Middle frontal gyrus (tissue), 1 donor: ENCODE data around the gene PIPOX.

ENCODE experiments used
- DNase-seq: peaks from one replicate; pipeline ENCODE4 v3.0.0-alpha.2; 2015; ENCODE audit warnings: low spot score; ENCODE audit errors: extremely low spot score

PIPOX gene

GRCh38 chr17:29018788-29019474, 24.0 kb upstream of the PIPOX start:
- no peak for DNase-seq

GRCh38 chr17:29019475-29020181, 23.3 kb upstream of the PIPOX start:
- DNase-seq, result no peak

DNA sequence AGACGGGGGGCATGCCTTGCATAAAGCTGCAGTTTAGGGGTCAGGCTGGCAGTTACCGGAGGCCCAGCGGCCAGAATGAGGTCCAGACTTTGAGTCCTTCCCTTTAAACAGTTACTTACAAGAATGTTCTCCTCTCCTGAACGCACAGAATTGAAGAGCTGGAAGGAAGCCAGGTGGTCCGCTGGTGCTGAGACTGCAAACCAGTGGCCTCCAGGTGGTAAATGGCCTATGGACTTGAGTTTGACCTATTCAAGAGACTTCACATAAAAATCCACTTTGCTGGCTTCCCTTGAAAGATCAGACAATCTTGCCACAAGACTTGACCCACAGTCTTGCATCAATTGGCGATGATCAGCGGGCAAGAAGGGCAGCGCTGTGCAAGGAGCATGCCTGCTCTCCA, 22.4 kb upstream of the PIPOX start:
- no peak for DNase-seq

DNA sequence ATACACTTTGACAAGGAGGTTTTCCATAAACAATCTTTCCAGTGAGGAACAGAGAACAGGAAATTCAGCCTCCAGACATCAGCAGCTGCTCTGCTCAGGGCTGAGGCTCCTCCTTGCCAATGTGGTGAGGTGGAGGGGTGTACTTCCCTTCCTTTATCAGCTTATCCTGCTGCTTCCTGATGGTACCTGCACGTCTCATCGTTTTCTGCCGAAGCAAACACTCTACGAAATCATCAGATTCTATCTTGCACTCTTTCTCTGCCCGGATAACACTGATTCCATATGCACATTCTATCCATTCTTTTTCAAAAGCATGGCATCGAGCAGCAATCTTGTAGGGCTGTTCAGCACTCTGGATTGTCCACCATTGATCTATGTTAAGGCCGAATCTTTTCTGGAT, 21.7 kb upstream of the PIPOX start:
- no peak for DNase-seq

GRCh38 chr17:29022074-29022473, 20.9 kb upstream of the PIPOX start:
- DNase-seq, result no peak

GRCh38 chr17:29024316-29024952, 18.5 kb upstream of the PIPOX start:
- DNase-seq, result no peak

DNA sequence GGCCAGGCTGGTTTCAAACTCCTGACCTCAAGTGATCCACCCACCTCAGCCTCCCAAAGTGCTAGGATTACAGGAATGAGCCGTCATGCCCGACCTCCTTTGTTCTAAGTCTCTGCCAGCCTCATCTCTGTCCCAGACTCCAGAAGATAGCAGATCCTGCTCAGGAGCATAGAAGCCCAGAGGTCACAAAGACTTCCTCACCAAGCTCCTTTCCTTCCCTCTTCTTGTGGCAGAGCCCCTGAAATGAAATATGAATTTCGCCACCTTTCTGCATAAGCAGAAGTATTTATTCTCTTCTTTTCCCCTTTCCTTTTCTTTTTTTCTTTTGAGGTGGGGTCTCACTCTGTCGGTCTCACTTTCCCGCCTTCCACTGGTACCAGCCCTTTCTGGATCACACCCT, 11.5 kb upstream of the PIPOX start:
- DNase-seq, result no peak

- DNase-seq, result no peak
These were observed 10.7 kb upstream of the PIPOX start for GRCh38 chr17:29032013-29032856.

GRCh38 chr17:29032857-29033197, 10.1 kb upstream of the PIPOX start:
- no peak for DNase-seq

DNA sequence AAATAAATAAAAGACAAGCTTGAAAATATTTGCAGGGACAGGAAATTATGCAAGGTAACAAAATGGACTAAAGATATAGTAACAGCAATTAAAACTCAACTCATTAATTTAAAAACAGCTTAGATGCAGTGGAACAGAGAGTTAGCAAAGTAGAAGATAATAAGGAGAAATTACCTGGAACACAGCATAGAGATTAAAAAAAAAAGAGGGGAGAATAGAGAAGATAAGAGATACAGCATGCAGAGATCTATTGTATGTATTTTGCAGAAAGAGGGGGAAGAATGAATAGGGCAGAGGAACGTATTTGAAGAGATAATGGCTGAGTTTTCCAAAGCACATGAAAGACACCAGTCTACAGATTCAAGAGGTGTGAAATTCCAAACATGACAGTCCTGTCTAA, 8.4 kb upstream of the PIPOX start:
- no peak for DNase-seq

GRCh38 chr17:29036584-29036983, 6.4 kb upstream of the PIPOX start:
- no peak for DNase-seq

GRCh38 chr17:29037739-29038084, 5.2 kb upstream of the PIPOX start:
- DNase-seq, result no peak

GRCh38 chr17:29038085-29038795, 4.7 kb upstream of the PIPOX start:
- no peak for DNase-seq

DNA sequence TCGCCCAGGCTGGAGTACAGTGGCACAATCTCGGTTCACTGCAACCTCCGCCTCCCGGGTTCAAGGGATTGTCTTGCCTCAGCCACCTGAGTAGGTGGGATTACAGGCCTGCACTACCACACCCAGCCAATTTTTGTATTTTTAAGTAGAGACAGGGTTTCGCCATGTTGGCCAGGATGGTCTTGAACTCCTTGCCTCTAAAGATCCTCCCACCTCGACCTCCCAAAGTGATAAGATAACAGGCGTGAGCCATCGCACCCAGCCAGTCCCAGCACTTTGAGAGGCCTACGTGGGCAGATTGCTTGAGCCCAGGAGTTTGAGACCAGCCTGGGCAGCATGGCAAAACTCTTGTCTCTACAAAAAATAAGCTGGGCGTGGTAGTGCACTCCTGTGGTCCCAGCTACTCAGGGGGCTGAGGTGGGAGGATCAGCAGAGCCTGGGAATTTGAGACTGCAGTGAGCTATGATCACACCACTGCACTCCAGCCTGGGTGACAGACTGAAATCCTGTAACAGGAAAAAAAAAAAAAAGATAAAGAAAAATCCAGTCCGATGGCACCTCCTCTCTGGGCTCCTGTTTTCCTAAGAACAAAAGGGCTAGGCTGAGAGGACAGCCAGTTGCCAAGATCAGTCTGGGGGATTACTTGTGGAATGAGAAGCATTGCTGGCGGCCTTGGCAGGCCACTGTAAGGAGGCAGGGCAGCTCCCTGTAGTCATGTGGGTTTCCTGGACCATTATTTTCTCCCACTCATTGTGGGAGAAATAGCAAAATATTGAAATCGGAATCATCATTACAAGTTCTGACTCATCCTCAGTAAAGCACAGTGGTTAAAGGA, 3.0 kb upstream of the PIPOX start:
- DNase-seq, result no peak

DNA sequence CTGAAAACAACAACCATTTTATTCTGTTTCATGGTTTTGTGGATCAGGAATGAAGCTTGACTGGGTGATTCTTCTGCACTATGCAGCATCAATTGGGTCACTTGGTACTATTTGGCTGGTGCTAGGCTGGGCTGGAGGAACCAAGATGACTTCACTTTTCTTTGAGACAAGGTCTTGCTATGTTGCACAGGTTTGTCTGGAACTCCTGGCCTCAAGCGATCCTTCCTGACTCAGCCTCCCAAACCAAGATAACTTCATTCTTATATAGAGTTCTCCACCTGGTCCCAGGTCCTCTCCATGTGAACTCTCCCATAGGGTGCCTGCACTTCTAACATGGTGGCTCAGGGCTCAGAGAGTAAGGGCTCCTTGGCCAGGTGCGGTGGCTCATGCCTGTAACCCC, 1.9 kb upstream of the PIPOX start:
- no peak for DNase-seq

GRCh38 chr17:29041571-29041970, 1.4 kb upstream of the PIPOX start:
- no peak for DNase-seq

GRCh38 chr17:29042026-29042678, 789 bp upstream of the PIPOX start:
- DNase-seq, result no peak

DNA sequence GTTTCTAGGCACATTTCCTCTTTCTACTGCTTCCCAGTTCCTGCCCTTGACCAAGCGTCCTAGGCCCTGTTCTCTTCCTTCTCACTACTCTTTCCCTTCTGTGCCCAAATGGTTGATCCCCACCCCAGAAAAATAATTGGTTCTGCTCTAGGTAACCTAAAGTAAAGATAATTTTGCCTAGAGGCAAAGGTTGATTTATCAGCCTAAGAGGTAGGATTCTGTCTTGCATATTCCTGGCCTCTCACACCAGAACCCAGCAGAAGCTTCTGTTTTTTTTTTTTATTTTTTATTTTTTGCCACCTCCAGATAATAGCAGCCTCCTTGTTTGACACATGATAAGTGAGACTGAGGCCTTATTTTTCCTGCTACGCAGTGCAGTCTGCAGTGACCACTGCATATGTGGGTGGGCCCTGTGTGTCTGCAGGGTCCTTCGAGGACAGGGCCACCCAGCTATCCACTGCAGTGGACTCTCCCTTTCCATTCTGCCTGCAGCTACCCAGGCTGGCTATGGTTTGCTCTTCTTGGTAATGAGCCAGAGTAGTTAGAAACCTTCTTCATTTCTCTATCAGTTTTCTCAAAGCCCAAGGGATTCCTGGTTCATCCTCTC, 701 bp downstream of the PIPOX start:
- DNase-seq, result no peak

- DNase-seq, result no peak
These were observed 2.1 kb downstream of the PIPOX start for GRCh38 chr17:29045026-29045425.
